Skeletal muscle tissue (tissue), 4 donors: ENCODE data around the gene MREG. TPM values are rescaled to one million over a fixed set of nuclear protein-coding genes. Genes with fewer than 3 reads are reported as not detected.

ENCODE experiments used
- H3K27ac ChIP-seq: one replicate; pipeline ENCODE4 v1.7.0; 2013; ENCODE audit warnings: mild to moderate bottlenecking, low read depth, low read length, inconsistent platforms
- H3K27me3 ChIP-seq, 3 donors: one replicate each; pipeline ENCODE4 v1.7.0; 2013; ENCODE audit warnings: low read length in 3 of 3; ENCODE audit not compliant: control insufficient read depth in 3 of 3, insufficient read depth in 3 of 3
- H3K36me3 ChIP-seq, 3 donors: one replicate each; pipeline ENCODE4 v1.7.0; 2013; ENCODE audit warnings: low read length in 3 of 3; ENCODE audit not compliant: control insufficient read depth in 3 of 3, insufficient read depth in 3 of 3
- H3K4me1 ChIP-seq, 3 donors: one replicate each; pipeline ENCODE4 v1.7.0; 2013; ENCODE audit warnings: low read length in 3 of 3, mild to moderate bottlenecking in 3 of 3; ENCODE audit not compliant: control insufficient read depth in 3 of 3, insufficient read depth in 3 of 3
- H3K4me3 ChIP-seq, 3 donors: one replicate each; pipeline ENCODE4 v1.7.0; 2013; ENCODE audit warnings: low read length in 3 of 3
- H3K9ac ChIP-seq, 3 donors: one replicate each; pipeline ENCODE4 v1.7.0; 2013; ENCODE audit warnings: low read length in 3 of 3, mild to moderate bottlenecking in 3 of 3, moderate library complexity in 2 of 3, low read depth in 1 of 3
- H3K9me3 ChIP-seq, 3 donors: one replicate each; pipeline ENCODE4 v1.7.0; 2013; ENCODE audit warnings: low read length in 3 of 3; ENCODE audit not compliant: control insufficient read depth in 3 of 3
- total RNA-seq: library from RNA; depleted of rRNA; stranded (reverse); fragments of >200 nt; gene quantifications from one replicate; pipeline ENCODE4 v1.2.3, GENCODE V29; 2014
- donor health status: Osteomylitis.

MREG gene
- total RNA-seq, 1 donor from 2014 or later, result 0.52 TPM

DNA sequence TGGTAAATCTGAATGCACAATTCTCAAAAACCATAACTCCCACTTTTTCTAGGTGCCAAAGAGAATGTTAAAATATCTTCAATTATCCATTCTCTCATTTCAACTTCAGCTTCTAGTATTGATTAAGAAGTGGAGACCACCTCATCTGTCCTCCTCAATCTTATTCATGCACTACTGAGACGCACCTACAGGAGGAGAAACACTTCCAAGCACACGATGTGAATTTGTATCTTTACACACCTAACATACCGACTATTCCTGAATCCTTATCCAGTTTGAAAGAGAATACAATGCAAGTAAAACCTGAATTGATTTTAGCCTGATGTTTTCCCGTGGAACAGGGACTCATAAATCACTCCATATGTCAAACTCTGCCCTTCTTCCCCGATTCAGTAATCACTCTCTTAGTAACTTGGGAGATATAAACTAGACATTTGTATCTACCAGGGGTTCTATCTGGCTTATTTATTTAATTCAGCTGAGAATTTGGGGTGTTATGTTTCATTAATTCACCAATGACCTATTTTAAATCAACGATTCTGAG is 101.0 kb downstream of the MREG start:
- H3K9me3 ChIP-seq, result no peaks in the 10 kb centered on the region
- H3K4me1 ChIP-seq, result no peaks in the 10 kb centered on the region
- no peak overlapping the region for H3K4me3 ChIP-seq
- H3K9ac ChIP-seq, result no peak overlapping the region
- no peak overlapping the region for H3K27ac ChIP-seq
- no peaks in the 10 kb centered on the region for H3K27me3 ChIP-seq
- no peaks in the 10 kb centered on the region for H3K36me3 ChIP-seq

- H3K27ac ChIP-seq, result no peak overlapping the region
- no peaks in the 10 kb centered on the region for H3K27me3 ChIP-seq
- H3K4me1 ChIP-seq, result no peaks in the 10 kb centered on the region
- no peaks in the 10 kb centered on the region for H3K36me3 ChIP-seq
- H3K9ac ChIP-seq, result no peak overlapping the region
- no peak overlapping the region for H3K4me3 ChIP-seq
- H3K9me3 ChIP-seq, result no peaks in the 10 kb centered on the region
These were observed 101.9 kb downstream of the MREG start for GRCh38 chr2:215911301-215912085.

GRCh38 chr2:215910180-215910579 is 103.2 kb downstream of the MREG start:
- no peak overlapping the region for H3K9ac ChIP-seq
- H3K4me1 ChIP-seq, result no peaks in the 10 kb centered on the region
- H3K4me3 ChIP-seq, result no peak overlapping the region
- H3K27me3 ChIP-seq, result no peaks in the 10 kb centered on the region
- no peak overlapping the region for H3K27ac ChIP-seq
- no peaks in the 10 kb centered on the region for H3K36me3 ChIP-seq
- no peaks in the 10 kb centered on the region for H3K9me3 ChIP-seq

GRCh38 chr2:215907147-215907546 is 106.2 kb downstream of the MREG start:
- Histone ChIP-seq H3K27ac (no peak overlapping the region), H3K27me3 (no peaks in the 10 kb centered on the region), H3K9me3 (no peaks in the 10 kb centered on the region), H3K4me3 (no peak overlapping the region), H3K36me3 (no peaks in the 10 kb centered on the region), H3K4me1 (no peaks in the 10 kb centered on the region), H3K9ac (no peak overlapping the region)

DNA sequence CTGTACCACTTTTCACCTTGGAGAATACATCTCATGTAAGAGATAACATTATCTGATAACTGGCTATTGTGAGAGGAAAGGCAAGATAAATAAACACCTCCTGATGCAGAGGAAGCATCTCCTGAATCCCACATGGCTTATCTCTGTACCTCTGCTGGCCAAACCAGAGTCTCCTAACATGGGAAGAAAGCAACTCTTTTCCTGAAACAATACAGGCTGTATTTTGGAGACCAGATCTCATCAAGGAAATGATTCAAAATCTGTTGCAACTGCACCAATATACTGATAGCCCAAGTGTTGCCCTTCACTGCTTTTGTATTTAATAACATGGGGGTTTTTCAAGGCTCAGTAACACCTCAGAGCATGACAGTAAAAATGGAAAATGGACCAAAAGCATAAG is 106.9 kb downstream of the MREG start:
- Histone ChIP-seq H3K9ac (no peak overlapping the region), H3K36me3 (no peaks in the 10 kb centered on the region), H3K4me3 (no peak overlapping the region), H3K27ac (no peak overlapping the region), H3K27me3 (no peaks in the 10 kb centered on the region), H3K9me3 (no peaks in the 10 kb centered on the region), H3K4me1 (no peaks in the 10 kb centered on the region)

GRCh38 chr2:215905691-215906090 is 107.7 kb downstream of the MREG start:
- H3K4me1 ChIP-seq, result no peaks in the 10 kb centered on the region
- no peaks in the 10 kb centered on the region for H3K9me3 ChIP-seq
- no peak overlapping the region for H3K4me3 ChIP-seq
- H3K27ac ChIP-seq, result no peak overlapping the region
- H3K36me3 ChIP-seq, result no peaks in the 10 kb centered on the region
- no peak overlapping the region for H3K9ac ChIP-seq
- no peaks in the 10 kb centered on the region for H3K27me3 ChIP-seq

- no peaks in the 10 kb centered on the region for H3K36me3 ChIP-seq
- H3K9me3 ChIP-seq, result no peaks in the 10 kb centered on the region
- H3K4me3 ChIP-seq, result no peak overlapping the region
- H3K27ac ChIP-seq, result no peak overlapping the region
- H3K27me3 ChIP-seq, result no peaks in the 10 kb centered on the region
- H3K4me1 ChIP-seq, result peaks cover 3 to 11% (median 4%) of the 10 kb centered on the region in 3 donors
- no peak overlapping the region for H3K9ac ChIP-seq
These were observed 109.2 kb downstream of the MREG start for GRCh38 chr2:215904101-215904500.

GRCh38 chr2:215903203-215903602 is 110.1 kb downstream of the MREG start:
- Histone ChIP-seq H3K27me3 (no peaks in the 10 kb centered on the region), H3K4me1 (peaks cover 3 to 11% (median 4%) of the 10 kb centered on the region in 3 donors), H3K4me3 (no peak overlapping the region), H3K27ac (no peak overlapping the region), H3K9ac (no peak overlapping the region), H3K36me3 (no peaks in the 10 kb centered on the region), H3K9me3 (no peaks in the 10 kb centered on the region)

GRCh38 chr2:215901796-215902195 is 111.6 kb downstream of the MREG start:
- Histone ChIP-seq H3K4me1 (peaks cover 3 to 11% (median 4%) of the 10 kb centered on the region in 3 donors), H3K27ac (no peak overlapping the region), H3K27me3 (no peaks in the 10 kb centered on the region), H3K36me3 (no peaks in the 10 kb centered on the region), H3K9ac (no peak overlapping the region), H3K9me3 (no peaks in the 10 kb centered on the region), H3K4me3 (no peak overlapping the region)

DNA sequence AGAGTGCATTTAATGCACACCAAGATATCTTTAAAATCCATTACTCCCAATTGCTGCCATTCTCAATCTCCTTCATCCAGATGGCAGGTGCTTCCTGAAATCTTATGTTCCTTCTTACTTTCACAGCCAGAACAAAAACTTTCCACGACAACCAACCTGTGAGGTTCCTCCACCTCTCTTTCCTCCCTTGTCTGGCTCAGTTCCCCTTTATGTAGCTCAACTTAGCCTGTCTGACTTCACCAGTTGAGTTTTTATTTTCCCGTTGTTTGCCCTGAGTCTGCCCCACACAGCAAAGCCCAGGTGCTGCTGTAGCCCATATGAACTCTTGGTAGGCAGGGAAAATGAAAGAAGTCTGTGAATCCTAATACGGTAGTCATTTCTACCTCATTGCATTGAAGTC is 112.5 kb downstream of the MREG start:
- Histone ChIP-seq H3K4me1 (peaks cover 3 to 11% (median 4%) of the 10 kb centered on the region in 3 donors), H3K27ac (no peak overlapping the region), H3K4me3 (no peak overlapping the region), H3K9me3 (no peaks in the 10 kb centered on the region), H3K27me3 (no peaks in the 10 kb centered on the region), H3K36me3 (no peaks in the 10 kb centered on the region), H3K9ac (no peak overlapping the region)
